HG03159 (cell line): ENCODE data around the gene EIF4EBP3.
"Not testable (repeated sequence)": the region's sequence is repeated elsewhere in the genome, so short reads cannot be mapped to it uniquely, and the experiment has no call there.

ENCODE experiments used
- ATAC-seq: cut with Tn5 transposase; IDR thresholded peaks from one replicate; pipeline ENCODE4 v1.9.1; 2021; ENCODE audit warnings: mild to moderate bottlenecking, moderate library complexity; ENCODE audit not compliant: unreplicated experiment

Gene EIF4EBP3

DNA sequence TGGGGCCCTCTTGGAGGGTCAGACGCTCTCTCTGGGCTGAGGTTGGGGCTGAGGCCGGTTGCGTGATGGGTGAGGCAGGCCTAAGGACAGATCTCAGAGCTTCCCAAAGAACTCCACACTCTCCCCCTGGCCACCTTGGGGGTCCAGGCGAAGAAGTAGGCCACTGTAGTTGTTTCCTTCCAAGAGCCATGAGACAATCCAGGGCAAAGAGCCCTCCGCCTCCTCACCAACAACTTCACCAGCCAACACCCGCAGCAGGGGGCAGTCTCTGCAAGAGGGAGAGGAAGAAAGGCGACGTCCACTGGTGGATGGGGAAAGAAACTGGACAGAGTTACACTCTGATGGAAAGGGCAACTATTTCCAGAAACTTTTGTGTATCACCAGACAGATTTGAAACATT, 27.8 kb downstream of the EIF4EBP3 start:
- ATAC-seq: no peak

DNA sequence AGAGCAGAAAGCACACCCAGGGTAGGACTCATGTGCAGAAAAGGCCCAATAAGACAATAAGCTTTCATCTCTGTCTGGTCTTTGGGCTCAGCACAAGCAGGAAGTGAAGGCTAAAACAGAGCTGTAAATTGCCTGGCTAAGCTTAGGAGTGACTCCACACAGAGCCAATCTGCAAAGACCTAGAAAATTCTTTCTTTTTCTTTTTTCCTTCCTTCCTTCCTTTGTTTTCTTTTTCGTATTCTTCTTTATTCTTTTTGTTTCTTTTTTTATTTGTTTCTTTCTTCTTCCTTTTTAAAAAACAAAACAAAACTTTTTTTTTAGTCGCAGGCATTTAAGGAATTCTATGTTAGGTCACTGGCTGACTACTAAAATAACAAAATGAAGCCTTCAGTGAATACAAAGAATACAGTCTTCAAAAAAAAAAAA, 29.3 kb downstream of the EIF4EBP3 start:
- ATAC-seq: no peak

DNA sequence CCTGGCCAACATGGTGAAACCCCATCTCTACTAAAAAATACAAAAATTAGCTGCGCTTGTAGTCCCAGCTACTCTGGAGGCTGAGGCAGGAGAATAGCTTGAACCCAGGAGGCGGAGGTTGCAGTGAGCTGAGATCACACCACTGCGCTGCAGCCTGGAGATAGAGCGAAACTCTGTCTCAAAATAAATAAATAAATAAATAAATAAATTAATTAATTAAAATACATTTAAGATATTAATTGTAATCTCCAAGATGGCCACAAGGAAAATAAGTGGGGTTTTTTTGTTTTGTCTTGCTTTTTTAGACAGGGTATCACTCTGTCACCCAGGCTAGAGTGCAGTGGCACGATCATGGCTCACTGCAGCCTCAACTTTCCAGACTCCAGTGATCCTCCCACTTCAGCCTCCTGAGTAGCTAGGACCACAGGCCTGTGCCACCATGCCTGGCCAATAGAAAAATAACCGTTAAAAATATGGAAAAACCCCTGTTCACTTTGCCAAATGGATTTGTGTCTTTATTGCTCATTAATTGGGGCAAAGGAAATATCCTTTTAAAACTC, 31.8 kb downstream of the EIF4EBP3 start:
- not testable (repeated sequence) for ATAC-seq

DNA sequence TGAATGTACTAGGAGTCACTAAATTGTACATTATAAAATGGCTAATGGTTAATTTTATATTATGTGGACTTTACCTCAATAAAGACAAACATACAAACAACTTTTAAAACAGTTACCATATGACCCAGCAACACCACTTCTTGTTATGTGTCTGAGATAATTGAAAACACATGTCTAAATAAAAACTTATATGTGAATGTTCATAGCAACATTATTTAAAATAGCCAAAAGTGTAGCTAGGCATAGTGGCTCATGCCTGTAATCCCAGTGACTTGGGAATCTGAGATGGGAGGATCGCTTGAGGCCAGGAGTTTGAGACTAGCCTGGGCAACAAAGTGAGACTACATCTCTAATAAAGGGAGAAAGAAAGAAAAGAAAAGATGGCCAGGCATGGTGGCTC, 40.0 kb downstream of the EIF4EBP3 start:
- no peak for ATAC-seq

DNA sequence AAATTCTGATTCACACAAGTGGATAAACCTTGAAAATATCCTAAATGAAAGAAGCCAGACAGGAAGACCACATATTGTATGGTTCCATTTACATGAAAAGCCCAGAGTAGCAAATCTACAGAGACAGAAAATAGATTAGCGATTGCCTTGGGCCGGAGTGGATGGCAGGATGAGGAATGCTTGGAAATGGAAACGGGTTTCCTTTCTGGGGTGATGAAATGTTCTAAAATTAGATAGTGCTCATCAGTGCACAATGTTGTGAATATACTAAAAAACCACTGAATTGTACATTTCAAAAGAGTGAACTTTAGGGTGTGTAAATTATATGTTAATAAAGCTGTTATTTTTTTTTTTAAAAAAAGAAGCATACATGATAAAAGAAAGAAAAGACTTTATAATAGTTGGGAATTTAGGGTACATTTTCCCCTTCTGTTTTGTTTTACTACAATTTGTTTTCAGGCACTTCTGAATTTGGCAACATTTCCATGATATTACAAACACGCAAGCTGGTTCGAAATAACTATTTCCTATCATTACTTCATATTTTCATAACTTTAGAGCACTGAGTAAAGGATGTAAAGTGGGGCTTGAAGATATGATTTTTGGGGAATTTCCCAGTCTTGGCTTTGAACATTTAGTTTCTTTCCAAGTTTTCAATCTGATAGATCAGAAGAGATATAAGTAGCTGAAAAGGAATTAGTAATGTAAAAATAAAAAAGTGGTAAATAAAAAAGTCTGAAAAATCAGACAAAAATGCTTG, 41.0 kb downstream of the EIF4EBP3 start:
- ATAC-seq: no peak

DNA sequence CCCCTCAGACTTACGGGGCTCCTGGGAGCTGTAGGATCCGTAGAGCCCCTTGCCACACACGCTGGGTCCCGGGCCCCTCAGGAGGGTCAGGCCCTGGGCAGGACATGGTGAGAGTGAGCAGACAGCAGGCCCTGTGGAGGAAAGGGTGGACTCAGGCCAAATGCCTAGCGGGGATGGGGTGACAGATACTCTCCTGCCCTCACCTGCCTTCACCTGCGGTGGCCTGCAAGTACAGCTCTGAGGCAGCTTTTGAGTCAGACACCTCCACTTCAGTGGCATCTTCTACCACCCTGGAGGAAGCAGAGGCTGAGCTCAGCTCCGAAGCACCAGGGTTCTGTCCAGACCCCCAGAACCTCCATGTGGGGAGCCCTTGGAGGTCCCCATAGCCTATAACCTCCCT, 43.4 kb downstream of the EIF4EBP3 start:
- ATAC-seq: no peak

DNA sequence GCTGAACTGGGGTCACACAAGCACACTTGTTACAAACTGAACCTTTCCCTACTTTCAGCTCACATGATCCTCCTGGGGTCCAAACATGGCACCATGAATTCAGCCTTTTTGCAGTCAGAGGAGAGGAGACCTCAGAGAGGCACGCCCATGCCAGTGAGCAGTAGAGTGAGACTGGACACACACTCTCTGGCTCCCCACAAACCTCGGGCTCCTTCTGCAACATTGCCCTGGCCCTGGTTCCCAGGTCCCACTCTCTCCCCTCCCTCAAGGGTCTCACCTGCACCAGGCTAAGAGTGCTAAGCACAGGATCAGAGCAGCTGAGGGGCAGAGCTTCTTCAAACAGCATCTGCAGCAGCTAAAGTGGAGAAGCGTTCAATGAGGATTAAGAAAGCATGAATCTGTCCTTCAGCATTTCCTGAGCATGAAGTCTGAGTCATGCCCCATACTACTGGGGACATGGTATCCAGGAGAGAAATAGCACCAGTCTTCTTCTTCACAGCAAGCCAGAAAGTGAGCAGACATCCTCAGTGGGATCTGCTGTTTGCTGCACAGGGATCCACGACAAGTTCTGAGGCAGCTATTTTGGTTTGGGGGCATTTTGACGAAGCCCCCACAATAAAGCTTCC, 44.4 kb downstream of the EIF4EBP3 start:
- no peak for ATAC-seq

DNA sequence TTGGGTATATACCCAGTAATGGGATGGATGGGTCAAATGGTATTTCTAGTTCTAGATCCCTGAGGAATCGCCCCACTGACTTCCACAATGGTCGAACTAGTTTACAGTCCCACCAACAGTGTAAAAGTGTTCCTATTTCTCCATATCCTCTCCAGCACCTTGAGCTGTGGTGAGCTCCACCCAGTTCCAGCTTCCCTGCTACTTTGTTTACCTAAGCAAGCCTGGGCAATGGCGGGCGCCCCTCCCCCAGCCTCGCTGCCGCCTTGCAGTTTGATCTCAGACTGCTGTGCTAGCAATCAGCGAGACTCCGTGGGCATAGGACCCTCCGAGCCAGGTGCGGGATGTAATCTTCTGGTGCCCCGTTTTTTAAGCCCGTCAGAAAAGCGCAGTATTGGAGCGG, 45.6 kb downstream of the EIF4EBP3 start:
- ATAC-seq: not testable (repeated sequence)

DNA sequence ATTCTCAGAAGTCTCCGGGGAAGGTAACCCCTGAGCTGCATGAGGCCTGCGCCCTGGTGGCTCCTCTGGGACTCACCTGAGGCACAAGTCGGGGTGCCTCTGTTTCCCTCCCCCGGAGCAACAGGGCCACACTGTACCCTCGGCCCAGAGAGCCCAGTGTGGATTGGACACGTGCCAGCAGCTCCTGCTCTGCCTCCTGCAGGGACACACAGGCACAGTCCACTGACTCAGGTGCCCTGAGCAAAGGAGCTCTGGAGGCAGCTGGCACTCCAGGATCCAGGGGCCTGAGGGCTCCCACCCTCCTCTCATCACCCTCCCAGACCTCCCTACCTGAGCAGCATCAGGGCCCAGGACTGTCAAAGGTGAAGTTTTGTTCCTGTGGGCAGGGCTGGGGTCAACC, 46.7 kb downstream of the EIF4EBP3 start:
- no peak for ATAC-seq

DNA sequence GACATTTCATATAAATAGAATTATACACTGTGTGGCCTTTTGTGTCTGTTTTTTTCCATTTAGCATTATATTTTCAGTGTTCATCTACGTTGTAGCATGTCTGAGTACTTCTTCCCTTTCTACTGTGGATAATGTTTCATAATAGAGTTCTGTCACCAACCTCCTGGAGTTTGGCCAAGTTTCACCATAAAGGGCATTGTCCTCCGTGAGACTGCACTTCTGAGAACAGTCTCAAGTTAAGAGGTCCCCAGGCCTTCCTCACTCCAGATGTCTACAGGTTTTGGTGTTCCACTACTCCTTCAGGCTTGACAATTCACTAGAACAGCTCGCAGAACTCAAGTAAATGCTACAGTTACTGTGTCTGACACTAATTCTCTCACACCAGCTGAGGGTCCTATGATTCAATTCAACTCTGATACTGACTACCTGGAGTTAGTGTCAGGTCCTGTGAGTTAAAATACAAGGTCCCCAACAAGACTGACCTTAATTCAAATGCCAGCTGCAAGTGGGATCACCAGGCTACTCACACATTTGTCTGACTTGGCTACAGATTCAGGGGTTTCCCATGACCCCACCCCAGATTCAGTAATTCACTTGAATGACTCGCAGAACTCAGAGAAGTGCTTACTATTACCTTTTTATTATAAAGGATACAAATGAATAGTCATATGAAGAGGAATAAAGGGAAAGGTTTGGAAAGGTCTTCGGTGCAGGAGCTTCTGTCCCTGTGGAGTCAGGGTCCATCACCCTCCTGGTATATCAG, 48.3 kb downstream of the EIF4EBP3 start:
- no peak for ATAC-seq

DNA sequence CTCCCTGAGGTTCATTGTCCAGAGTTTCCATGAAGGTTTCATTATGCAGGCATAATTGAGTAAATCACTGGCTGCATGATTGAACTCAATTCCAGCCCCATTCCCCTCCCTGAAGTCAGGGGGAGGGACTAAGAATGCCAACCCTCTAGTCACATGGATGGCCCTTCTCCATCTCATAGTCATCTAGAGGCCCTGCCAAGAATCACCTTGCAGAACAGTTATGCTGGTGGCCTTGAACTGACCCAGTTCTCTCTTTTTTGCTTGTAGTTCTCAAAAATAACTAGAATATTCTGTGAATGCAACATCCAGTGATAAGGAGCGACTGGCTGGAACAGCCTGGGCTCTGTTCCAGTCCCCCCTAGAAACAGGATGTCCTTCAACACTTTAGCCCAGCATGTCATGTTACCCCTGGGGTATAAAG, 48.9 kb downstream of the EIF4EBP3 start:
- ATAC-seq: no peak

DNA sequence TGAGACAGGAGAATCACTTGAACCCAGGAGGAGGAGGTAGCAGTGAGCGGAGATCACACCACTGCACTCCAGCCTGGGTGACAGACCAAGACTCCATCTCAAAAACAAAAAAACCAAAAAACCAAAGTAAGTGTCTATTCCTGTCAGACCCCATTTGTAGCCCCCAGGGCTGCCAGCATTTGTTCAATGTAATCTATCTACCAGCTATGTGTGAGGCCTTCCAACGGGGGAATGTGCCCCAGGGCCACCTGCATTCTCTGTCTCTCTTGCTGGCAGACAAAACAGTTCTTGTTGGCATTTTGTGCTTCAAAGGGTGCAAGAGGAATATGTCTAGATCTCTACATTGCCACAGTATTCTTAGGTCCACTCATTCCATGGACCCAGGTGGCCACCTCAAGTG, 51.4 kb downstream of the EIF4EBP3 start:
- ATAC-seq: no peak
